ENCODE measurements around the gene CD101. TPM values are rescaled to one million over a fixed set of nuclear protein-coding genes. Genes with fewer than 3 reads are reported as not detected.

The CD101 gene
- total RNA-seq, 1 experiment from 2014 or later: 1.2 TPM

- Histone ChIP-seq H3K27ac (ENCODE audit: low read depth, low read length) (no peak overlapping the region), H3K4me3 (replicated peaks in 1 of 2; ENCODE audit: low read depth in 1 of 2, low read length in 2 of 2) (no peak overlapping the region), H3K9me3 (ENCODE audit: control insufficient read depth in 1 of 2, insufficient read depth in 1 of 2, low read depth in 1 of 2, low read length in 2 of 2) (no peaks in the 10 kb centered on the region), H3K36me3 (ENCODE audit: control insufficient read depth in 1 of 2, insufficient read depth in 2 of 2, low read length in 2 of 2) (no peaks in the 10 kb centered on the region), H3K4me1 (ENCODE audit: control insufficient read depth in 1 of 2, insufficient read depth in 2 of 2, low read length in 2 of 2) (no peaks in the 10 kb centered on the region), H3K27me3 (ENCODE audit: insufficient read depth, low read length) (no peaks in the 10 kb centered on the region), H3K9ac (ENCODE audit: low read length) (no peak overlapping the region), H3K4me2 (ENCODE audit: low read length) (no peak overlapping the region), H3K79me2 (ENCODE audit: insufficient read depth, low read length) (no peaks in the 10 kb centered on the region), H4K20me1 (ENCODE audit: insufficient read depth) (no peaks in the 10 kb centered on the region), H3K9me2 (ENCODE audit: insufficient read depth) (no peaks in the 10 kb centered on the region), H2AFZ (ENCODE audit: low read depth, low read length, poor library complexity, severe bottlenecking) (no peak overlapping the region)
- TF ChIP-seq ATF3 (IDR thresholded peaks at IDR 0.05): no peak
- no peak for TF ChIP-seq SP1 (IDR thresholded peaks at IDR 0.05; ENCODE audit: low read depth)
- TF ChIP-seq CBX3 (IDR thresholded peaks at IDR 0.05; ENCODE audit: low read depth): no peak
- no peak for TF ChIP-seq TCF7L2 (IDR thresholded peaks at IDR 0.05; ENCODE audit: borderline replicate concordance, extremely low read depth, insufficient read depth, insufficient read length)
- no peak for TF ChIP-seq YY1 (IDR thresholded peaks at IDR 0.05; ENCODE audit: extremely low read depth, insufficient replicate concordance, low read depth, low read length)
- ChIA-PET POLR2A (no interaction called here), CTCF (no interaction called here), RAD21 (ENCODE audit: low non-redundant PET in 1 of 2, low total read pairs in 2 of 2, uncharacterized antibody in 2 of 2, unreplicated experiment in 2 of 2) (no interaction called here)
- no peak for DNase-seq (ENCODE audit: low read depth, low spot score)
- no peak for ATAC-seq
- no TSS peak for BruUV-seq (replicated peaks)
- intact Hi-C loops (cut with micrococcal nuclease): loop anchor here (5.0 kb wide), 1 partner anchor 88 kb away; no protein-coding TSS in a partner anchor
These were observed 33.3 kb downstream of the CD101 start for GRCh38 chr1:117034791-117035290.

- intact Hi-C loops (cut with micrococcal nuclease): loop anchor here (5.0 kb wide), 1 partner anchor 89 kb away; no protein-coding TSS in a partner anchor
- H3K9ac ChIP-seq (ENCODE audit: low read length): no peak overlapping the region
- ChIA-PET CTCF (no interaction called here), POLR2A (no interaction called here), RAD21 (ENCODE audit: low non-redundant PET in 1 of 2, low total read pairs in 2 of 2, uncharacterized antibody in 2 of 2, unreplicated experiment in 2 of 2) (no interaction called here)
- H3K4me2 ChIP-seq (ENCODE audit: low read length): no peak overlapping the region
- H3K9me2 ChIP-seq (ENCODE audit: insufficient read depth): no peaks in the 10 kb centered on the region
- H2AFZ ChIP-seq (ENCODE audit: low read depth, low read length, poor library complexity, severe bottlenecking): no peak overlapping the region
- TF ChIP-seq SP1 (IDR thresholded peaks at IDR 0.05; ENCODE audit: low read depth) (no peak), CBX3 (IDR thresholded peaks at IDR 0.05; ENCODE audit: low read depth) (no peak), MAX (IDR thresholded peaks at IDR 0.05) (no peak), CTCF (IDR thresholded peaks at IDR 0.05 in 2 of 3, conservative IDR thresholded peaks at IDR 0.05 in 1 of 3; ENCODE audit: borderline replicate concordance in 1 of 3, insufficient read depth in 1 of 3, low read depth in 2 of 3, low read length in 2 of 3) (no peak), YY1 (IDR thresholded peaks at IDR 0.05; ENCODE audit: extremely low read depth, insufficient replicate concordance, low read depth, low read length) (no peak), ZFX (IDR thresholded peaks at IDR 0.05) (no peak), EGR1 (IDR thresholded peaks at IDR 0.05; ENCODE audit: low read depth) (no peak), TCF7L2 (IDR thresholded peaks at IDR 0.05; ENCODE audit: borderline replicate concordance, extremely low read depth, insufficient read depth, insufficient read length) (no peak), REST (IDR thresholded peaks at IDR 0.05; ENCODE audit: low read depth) (no peak), ELF1 (IDR thresholded peaks at IDR 0.05; ENCODE audit: borderline replicate concordance, low read depth) (no peak)
- ATAC-seq: no peak
- no peaks in the 10 kb centered on the region for H3K4me1 ChIP-seq (ENCODE audit: control insufficient read depth in 1 of 2, insufficient read depth in 2 of 2, low read length in 2 of 2)
- H3K27me3 ChIP-seq (ENCODE audit: insufficient read depth, low read length): no peaks in the 10 kb centered on the region
- DNase-seq (ENCODE audit: low read depth, low spot score): no peak
- BruUV-seq (replicated peaks): no TSS peak
- H3K79me2 ChIP-seq (ENCODE audit: insufficient read depth, low read length): no peaks in the 10 kb centered on the region
- H3K27ac ChIP-seq (ENCODE audit: low read depth, low read length): no peak overlapping the region
- H3K36me3 ChIP-seq (ENCODE audit: control insufficient read depth in 1 of 2, insufficient read depth in 2 of 2, low read length in 2 of 2): no peaks in the 10 kb centered on the region
- H3K4me3 ChIP-seq (replicated peaks in 1 of 2; ENCODE audit: low read depth in 1 of 2, low read length in 2 of 2): no peak overlapping the region
- no peaks in the 10 kb centered on the region for H3K9me3 ChIP-seq (ENCODE audit: control insufficient read depth in 1 of 2, insufficient read depth in 1 of 2, low read depth in 1 of 2, low read length in 2 of 2)
- H4K20me1 ChIP-seq (ENCODE audit: insufficient read depth): no peaks in the 10 kb centered on the region
These were observed 34.5 kb downstream of the CD101 start for GRCh38 chr1:117036018-117036461.
